Fibroblast of the aortic adventitia (primary cell): ENCODE results near the gene LRRC40. TPM values are rescaled to one million over a fixed set of nuclear protein-coding genes. Genes with fewer than 3 reads are reported as not detected.
"Not testable (repeated sequence)": the region's sequence is repeated elsewhere in the genome, so short reads cannot be mapped to it uniquely, and the experiment has no call there.

ENCODE experiments used
- DNase-seq: peaks from one replicate; pipeline ENCODE4 v3.0.0-alpha.2; 2010; ENCODE audit warnings: low read depth
- H3K4me3 ChIP-seq: 2 replicates; pipeline ENCODE4 v1.5.1; 2011; ENCODE audit warnings: low read depth, mild to moderate bottlenecking, control low read depth, low read length, moderate library complexity
- total RNA-seq: library from RNA; depleted of rRNA; stranded (reverse); fragments of >200 nt; gene quantifications from 2 replicates; pipeline ENCODE4 v1.2.3, GENCODE V29; 2012; ENCODE audit warnings: low replicate concordance
- TF ChIP-seq, protein P1 (sequence below): IDR thresholded peaks from 2 replicates; pipeline ENCODE4 v1.5.1; 2011; ENCODE audit warnings: mild to moderate bottlenecking, low read length, control low read depth, inconsistent platforms; ENCODE audit not compliant: insufficient read depth

LRRC40 gene
- total RNA-seq, 1 donor: 27.9 TPM

DNA sequence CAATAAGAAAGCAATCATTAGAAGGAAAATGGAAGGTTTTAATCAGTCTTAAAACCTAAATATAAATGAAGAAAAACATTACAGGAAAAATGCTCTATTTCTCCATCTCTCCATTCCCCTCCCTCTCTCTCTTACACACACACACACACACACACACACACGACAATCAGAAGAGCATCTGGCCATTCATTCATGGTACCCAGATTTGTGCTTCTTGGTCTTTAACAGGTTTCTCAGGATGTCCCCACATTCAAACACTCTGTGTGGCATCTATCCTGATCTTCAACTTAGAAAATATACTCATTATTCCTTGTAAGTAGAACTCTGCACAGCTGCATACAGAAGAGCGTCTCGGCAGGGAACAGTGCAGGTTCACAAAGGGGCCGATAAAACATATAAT lies 779 bp downstream of the LRRC40 start:
- peak overlapping the region; percentile 98 for H3K4me3 ChIP-seq
- TF ChIP-seq, protein P1, sequence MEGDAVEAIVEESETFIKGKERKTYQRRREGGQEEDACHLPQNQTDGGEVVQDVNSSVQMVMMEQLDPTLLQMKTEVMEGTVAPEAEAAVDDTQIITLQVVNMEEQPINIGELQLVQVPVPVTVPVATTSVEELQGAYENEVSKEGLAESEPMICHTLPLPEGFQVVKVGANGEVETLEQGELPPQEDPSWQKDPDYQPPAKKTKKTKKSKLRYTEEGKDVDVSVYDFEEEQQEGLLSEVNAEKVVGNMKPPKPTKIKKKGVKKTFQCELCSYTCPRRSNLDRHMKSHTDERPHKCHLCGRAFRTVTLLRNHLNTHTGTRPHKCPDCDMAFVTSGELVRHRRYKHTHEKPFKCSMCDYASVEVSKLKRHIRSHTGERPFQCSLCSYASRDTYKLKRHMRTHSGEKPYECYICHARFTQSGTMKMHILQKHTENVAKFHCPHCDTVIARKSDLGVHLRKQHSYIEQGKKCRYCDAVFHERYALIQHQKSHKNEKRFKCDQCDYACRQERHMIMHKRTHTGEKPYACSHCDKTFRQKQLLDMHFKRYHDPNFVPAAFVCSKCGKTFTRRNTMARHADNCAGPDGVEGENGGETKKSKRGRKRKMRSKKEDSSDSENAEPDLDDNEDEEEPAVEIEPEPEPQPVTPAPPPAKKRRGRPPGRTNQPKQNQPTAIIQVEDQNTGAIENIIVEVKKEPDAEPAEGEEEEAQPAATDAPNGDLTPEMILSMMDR: no peak
- DNase-seq: peak; percentile 18

DNA sequence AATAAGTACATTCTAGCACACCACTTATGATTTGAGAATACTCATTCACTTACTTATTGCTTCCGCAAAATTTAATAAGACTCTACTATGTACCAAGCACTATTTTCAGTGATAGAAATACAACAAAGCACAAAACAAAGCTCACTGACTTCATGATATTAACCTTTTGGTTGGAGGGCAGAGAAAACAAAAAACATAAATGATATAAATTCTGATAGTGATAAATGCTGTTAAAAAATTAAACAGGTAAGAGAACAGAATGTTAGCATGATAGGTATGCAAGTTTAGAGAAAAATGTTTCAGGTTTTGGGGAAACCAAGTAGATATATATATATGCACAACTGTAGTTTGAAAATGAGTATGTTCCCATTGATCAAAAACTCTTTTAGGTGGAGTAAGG lies 1.2 kb downstream of the LRRC40 start:
- TF ChIP-seq, protein P1: no peak
- peak overlapping the region; percentile 98 for H3K4me3 ChIP-seq
- no peak for DNase-seq

DNA sequence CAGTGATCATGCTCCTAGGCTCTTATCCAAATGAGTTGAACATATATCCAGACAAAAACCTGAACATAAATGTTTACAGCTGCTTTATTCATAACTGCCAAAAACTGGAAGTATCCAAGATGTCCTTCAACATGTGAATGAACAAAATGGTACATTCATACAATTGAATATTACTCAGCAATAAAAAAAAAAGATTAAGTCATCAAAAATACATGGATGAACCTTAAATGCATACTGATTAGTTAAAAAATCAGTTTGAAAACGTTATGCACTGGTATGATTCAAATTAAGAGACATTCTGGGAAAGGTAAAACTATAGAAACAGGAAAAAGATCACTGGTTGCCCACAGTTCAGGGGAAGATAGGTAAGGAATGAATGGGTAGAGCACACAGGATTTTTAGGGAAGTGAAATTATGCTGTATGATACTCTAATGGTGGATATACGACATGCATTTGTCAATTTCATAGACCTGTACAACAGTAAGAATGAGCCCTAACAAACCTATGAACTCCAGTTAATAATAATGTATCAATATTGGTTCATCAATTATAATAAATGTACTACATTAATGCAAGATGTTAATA lies 3.1 kb downstream of the LRRC40 start:
- TF ChIP-seq, protein P1: no peak
- no peak for DNase-seq
- no peak overlapping the region for H3K4me3 ChIP-seq

- TF ChIP-seq, protein P1: no peak
- H3K4me3 ChIP-seq: no peak overlapping the region
- DNase-seq: no peak
Measured at GRCh38 chr1:70200065-70200464, 5.3 kb downstream of the LRRC40 start.

DNA sequence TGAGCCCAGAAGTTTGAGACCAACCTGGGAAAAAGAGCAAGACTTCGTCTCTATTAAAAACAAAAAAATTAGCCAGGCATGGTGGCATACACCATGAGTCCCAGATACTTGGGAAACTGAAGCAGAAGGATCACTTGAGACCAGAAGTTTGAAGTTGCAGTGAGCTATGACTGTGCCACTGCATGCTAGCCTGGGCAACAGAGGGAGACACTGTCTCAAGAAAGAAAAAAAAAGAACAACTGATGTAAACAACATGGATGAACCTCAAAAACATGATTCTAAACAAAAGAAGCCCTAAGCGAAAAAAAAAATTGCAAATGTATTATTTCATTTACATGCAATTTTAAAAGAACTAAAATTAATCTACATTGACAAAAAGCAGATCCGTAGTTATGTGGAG lies 9.0 kb downstream of the LRRC40 start:
- TF ChIP-seq, protein P1: no peak
- H3K4me3 ChIP-seq: no peak overlapping the region
- DNase-seq: no peak

DNA sequence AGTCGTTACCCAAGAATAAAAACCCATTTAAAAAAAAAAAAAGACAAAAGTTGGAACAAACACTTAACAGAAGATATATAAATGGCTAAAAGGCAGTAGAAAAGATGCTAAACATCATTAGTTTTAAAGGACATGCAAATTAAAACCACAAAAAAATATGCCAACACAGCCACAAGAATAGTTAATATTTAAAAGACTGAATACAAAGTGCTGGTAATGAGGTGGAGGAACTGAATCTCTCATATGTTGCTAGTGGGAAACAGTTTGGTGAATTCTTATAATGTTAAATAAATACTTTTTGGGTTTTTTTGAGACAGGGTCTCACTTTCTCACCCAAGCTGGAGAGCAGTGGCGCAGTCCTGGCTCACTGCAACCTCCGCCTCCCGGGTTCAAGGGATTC lies 10.0 kb downstream of the LRRC40 start:
- TF ChIP-seq, protein P1: no peak
- DNase-seq: no peak
- no peak overlapping the region for H3K4me3 ChIP-seq

DNA sequence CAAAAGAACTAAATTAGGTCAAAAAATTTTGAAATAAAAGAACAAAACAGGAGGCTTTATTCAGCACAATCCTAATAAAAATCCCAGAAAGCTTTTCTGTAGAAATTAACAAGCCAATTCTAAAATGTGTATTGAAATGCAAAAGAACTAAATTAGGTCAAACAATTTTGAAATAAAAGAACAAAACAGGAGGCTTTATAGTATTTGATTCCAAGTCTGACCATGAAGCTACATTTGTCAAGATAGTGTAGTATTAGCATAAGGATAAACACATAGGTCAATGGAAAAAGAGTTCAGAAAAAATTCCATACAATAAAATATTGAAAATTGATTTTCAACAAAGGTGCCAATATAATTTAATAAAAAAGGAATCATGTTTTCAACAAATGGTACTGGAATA lies 10.8 kb downstream of the LRRC40 start:
- no peak overlapping the region for H3K4me3 ChIP-seq
- TF ChIP-seq, protein P1: no peak
- DNase-seq: no peak

DNA sequence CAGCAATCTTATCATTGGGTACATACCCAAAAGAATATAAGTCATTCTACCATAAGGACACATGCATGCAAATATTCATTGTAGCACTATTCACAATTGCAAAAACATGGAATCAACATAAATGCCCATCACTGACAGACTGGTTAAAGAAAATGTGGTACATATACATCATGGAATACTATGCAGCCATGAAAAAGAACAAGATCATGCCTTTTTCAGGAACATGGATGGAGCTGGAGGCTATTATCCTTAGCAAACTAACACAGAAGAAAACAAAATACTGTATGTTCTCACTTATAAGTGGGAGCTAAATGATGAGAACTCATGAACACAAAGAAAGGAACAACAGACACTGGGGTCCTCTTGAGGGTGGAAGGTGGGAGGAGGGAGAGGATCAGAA lies 12.9 kb downstream of the LRRC40 start:
- DNase-seq, H3K4me3 ChIP-seq: not testable (repeated sequence)
